GM12865 (cell line): Measurements from ENCODE around the gene RIT1.

ENCODE experiments used
- DNase-seq: peaks from one replicate; pipeline ENCODE4 v3.0.0; 2010; ENCODE audit warnings: low read depth
- H3K4me3 ChIP-seq: 2 replicates; pipeline ENCODE4 v1.5.1; 2011; ENCODE audit warnings: mild to moderate bottlenecking, low read depth, low read length, control low read depth
- TF ChIP-seq, protein P1 (sequence below): IDR thresholded peaks from 2 replicates; pipeline ENCODE4 v1.5.1; 2011; ENCODE audit warnings: low read length, control low read depth, low read depth, inconsistent platforms; ENCODE audit not compliant: insufficient read depth; ENCODE audit errors: missing control alignments

Gene RIT1

DNA sequence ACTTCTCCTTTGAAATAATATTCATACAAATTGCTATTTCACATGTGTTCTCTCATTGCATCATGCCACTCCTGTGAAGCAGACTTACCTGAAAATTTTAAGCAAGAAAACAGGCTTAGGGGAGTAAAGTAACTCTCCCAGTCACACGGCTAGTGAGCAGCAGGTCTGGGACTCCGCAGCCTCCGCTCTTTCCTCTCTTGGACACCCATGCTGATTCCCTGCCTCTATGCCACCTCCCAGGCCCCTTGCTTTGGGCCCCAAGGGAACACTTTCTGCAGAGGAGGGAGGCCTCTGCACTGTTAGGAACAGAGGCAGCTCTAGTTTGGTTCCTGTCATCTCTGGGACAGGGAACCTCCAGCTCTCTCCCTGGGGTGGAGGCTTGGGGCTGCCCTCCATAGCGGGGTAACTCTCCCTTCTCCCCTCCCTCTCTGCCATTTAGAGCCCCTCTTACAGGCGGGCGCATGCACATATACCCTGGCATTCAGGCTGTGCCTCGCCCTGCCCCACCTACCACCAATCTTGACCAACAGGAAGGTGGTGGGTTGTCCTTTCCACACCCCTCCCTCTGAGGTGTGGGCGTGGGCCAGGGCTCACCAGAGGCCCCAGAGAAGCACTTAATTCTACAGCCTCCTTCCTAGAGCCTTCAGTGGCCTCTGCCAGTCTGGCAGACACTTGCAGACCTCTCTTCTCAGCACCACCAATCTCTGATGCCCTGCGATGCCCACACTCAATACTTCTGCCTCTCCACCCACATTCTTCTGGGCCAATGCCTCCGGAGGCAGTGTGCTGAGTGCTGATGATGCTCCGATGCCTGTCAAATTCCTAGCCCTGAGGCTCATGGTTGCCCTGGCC lies 30.1 kb upstream of the RIT1 start, which contains the start of gene RXFP4:
Gene RXFP4, plus strand, starts transcription at position 646 of the 852 bp plus-strand sequence. Its CDS starts 72 bp downstream, at position 718.
- no peak within 1 kb of the TSS for H3K4me3 ChIP-seq
- peak; percentile 60 for DNase-seq
- TF ChIP-seq, protein P1, sequence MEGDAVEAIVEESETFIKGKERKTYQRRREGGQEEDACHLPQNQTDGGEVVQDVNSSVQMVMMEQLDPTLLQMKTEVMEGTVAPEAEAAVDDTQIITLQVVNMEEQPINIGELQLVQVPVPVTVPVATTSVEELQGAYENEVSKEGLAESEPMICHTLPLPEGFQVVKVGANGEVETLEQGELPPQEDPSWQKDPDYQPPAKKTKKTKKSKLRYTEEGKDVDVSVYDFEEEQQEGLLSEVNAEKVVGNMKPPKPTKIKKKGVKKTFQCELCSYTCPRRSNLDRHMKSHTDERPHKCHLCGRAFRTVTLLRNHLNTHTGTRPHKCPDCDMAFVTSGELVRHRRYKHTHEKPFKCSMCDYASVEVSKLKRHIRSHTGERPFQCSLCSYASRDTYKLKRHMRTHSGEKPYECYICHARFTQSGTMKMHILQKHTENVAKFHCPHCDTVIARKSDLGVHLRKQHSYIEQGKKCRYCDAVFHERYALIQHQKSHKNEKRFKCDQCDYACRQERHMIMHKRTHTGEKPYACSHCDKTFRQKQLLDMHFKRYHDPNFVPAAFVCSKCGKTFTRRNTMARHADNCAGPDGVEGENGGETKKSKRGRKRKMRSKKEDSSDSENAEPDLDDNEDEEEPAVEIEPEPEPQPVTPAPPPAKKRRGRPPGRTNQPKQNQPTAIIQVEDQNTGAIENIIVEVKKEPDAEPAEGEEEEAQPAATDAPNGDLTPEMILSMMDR, result no peak

DNA sequence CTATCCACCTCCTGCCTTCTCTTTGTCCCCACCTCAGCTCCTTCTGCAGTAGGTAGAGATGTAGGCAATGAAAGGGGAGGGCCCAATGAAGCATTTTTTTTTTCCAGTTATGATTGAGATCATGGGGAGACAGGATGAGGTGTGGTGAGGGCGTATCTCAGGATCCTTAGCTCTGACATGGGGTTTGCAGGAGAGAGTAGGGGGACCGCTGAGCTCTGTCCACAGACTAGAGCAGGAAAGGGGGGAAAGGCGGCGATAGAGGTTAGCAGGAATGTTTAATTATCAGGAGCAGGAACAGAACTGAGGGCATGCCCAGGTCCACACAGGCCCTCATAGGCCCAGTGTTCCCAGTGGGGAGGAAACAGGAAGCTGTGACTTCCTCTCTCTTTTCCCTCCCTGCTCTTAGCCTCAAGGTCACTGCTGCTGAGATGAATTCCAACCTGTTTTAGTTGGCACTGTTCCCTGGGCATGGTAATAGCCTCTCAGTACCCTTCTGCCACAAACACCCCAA lies 29.4 kb upstream of the RIT1 start:
- H3K4me3 ChIP-seq, result no peak overlapping the region
- DNase-seq, result no peak
- TF ChIP-seq, protein P1, result no peak

DNA sequence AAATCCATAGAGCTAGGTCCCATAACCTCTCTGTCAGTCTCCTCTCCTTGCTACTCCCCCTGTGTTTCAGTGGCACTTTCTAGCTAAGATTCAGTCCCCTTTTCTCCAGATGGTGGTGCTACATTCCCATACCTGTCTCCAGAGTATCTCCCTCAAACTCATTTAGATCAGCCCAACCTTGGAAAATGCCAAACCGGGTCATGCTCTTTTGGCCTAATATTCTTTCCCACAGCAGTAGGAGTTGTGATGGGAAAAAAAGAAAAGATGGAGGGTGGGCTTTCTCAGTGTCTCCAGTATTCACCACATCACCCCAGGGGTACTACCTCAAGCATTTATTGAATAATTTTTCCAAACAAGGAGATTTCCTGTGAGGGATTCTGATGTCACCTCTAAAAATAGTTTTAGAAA lies 27.1 kb upstream of the RIT1 start:
- H3K4me3 ChIP-seq, result no peak overlapping the region
- TF ChIP-seq, protein P1, result peak; percentile 70
- peak; percentile 77 for DNase-seq

DNA sequence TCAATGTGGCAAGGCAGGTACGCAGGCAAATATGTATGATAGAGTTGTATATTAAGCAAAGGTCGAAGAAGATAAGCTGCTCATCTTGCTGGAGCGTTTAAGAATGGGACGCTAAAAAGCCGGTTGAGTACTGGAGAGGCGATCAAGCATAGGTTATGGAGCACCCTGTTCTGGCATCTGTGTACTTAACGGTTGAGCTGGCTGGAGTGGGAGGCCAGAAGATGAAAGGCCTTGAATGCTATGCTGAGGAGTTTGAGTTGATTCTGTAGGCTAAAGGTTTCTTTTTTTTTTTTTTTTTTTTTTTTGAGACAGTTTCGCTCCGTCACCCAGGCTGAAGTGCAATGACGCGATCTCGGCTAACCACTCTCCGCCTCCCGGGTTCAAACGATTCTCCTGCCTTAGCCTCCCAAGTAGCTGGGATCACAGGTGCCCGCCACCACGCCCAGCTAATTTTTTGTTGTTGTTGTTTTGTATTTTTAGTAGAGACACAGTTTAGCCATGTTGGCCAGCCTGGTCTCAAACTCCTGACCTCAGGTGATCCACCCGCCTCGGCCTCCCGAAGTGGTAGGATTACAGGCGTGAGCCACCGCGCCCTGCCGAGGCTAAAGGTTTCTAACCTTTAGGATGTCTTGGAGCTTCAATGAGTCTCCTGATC lies 23.9 kb upstream of the RIT1 start:
- H3K4me3 ChIP-seq, result peak overlapping the region; percentile 71
- TF ChIP-seq, protein P1, result no peak
- no peak for DNase-seq

DNA sequence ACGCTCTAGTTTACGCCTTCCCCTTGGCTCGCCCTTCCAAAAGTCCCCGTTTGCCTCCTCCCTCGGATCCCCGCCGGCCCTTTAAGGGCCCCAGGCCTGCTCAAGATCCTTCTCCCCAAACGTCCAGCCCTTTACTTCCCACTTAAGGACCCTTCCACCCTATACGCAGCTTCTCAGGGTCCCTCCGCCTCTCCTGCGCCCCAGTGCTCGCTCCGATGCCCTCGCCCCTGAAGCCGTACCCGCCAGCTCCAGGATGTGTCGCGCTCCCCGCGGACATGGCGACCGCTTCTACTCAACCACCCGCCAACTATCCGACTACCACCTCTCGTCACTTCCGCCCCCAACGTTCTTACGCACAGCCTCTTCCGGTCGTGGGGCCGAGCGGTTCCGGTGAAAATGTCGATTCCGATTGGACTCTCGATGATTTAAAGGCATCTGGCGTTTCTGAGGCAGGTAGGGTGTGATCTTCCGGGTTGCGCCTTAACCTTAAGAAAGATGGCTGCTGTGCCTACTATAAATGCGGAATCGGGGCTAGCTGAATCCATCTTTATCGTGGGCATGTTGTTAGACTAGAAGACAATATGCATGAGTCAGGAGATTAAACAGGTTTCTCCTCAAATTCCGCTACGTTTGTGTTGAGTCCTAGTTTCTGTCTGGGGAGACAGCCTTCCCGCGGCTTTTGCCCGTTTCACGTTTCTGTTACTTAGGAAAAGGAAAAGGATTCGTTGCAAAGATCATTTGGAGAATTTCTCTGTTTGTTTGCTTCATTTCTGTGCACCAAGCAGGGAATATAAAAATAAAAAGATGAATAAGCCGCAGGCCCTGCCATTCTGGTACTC lies 23.2 kb upstream of the RIT1 start, which contains the start of gene KHDC4:
Gene KHDC4, minus strand, starts transcription at position 317 of the 839 bp plus-strand sequence. Its CDS starts 40 bp downstream, at position 277.
- DNase-seq, result peak; percentile 99
- TF ChIP-seq, protein P1, result peak; percentile 10
- peak within 1 kb of the TSS; percentile 71 for H3K4me3 ChIP-seq

DNA sequence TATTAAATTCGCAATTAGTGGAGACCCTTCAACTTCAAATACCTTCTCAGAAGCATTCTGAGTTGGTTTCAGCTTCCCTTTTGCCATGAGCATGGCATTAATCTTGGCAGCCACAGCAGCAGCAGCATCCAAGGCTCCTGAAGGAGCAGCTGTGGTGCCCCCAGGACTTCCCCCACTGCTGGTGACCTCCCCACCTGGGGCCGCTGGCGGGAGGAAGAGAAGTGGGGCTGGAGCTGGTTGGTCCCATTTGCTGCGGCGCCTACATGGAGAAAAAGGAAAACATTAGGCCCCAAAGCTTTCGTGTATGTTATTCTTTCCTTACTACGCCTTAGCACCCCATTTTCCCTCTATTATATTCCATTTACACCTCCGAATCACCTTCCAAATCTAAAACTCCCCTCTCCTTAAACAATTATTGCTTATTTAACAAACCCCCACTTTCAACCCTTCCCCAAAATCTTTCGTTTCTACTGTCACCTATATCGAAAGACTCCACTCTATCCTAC lies 22.5 kb upstream of the RIT1 start:
- TF ChIP-seq, protein P1, result no peak
- no peak for DNase-seq
- H3K4me3 ChIP-seq, result peak overlapping the region; percentile 71
